HTR-8/SVneo (cell line): ENCODE data around the gene CALHM4.
A peak's percentile ranks its signal among the peaks of the same experiment; 100 is the strongest.
"Not testable (repeated sequence)": the region's sequence is repeated elsewhere in the genome, so short reads cannot be mapped to it uniquely, and the experiment has no call there.

Experiments
- DNase-seq: peaks from one replicate; pipeline ENCODE4 v3.0.0; 2011; ENCODE audit warnings: low spot score, mixed read lengths; ENCODE audit not compliant: insufficient read length
- FAIRE-seq: peaks from 2 replicates; lab custom pipeline; 2011; peaks lifted over from hg19 to GRCh38; lab: Jason Lieb, UNC

CALHM4 gene

DNA sequence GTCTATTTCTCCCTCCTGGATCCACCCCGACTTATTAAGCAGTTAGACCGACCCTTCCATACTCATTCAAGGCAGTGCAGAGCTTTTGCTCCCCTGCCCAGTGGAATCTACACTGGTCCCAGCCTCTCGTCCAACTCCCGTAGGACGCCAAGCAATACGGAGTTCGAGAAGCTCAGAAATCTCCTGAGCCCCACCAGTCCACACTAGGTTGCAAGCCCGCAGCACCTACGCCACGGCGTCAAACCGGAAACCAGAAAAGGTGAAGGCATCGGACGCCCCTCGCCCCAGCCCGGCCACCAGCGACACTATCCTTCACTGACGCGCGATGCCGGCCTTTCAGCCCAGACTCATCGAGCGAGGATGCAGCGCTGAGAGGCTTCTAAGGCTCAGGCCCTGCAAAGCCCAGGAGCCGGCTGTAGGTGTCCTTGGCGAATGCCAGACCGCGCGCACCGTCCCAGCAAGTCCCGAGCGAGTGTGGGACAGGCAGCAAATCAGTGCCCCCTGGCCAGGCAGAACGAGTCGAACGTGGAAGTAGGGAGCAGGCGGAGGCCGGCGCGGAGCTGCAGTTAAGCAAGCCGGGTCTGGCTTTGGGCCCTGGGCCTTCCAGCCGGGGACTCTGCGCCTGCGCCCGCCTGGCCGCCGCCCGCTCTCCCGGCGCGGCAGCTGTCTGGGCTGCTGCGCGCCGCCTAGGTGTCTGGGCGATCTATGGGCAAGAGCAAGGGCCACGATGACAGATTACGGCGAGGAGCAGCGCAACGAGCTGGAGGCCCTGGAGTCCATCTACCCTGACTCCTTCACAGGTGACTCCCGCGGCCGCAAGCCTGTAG lies 17.5 kb downstream of the CALHM4 start, which contains the start of gene RWDD1:
TSS of gene RWDD1 (plus strand) at position 649 of the 827 bp plus-strand sequence. CDS start at position 728, 79 bp downstream.
- FAIRE-seq, result peak; percentile 94

DNA sequence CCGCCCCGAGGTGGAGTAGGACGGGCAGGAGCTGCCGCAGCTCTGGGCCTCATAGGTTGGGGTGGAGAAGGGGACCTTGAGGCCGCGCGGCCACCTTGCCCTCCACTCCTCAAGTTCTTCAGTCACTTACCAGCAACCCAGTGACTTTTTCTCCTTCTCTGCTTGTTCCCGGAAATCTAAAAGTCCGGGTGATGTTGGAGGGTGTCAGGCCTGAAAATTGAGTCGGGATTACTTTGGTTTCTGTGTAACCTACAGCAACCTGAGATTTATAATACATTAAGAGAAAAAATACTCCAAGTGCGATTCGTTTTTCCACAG lies 18.1 kb downstream of the CALHM4 start:
- FAIRE-seq, result no peak
- DNase-seq, result no peak

More for the DNA sequence above, 17.5 kb downstream of the CALHM4 start, which contains the start of gene RWDD1:
- peak; percentile 95 for DNase-seq

DNA sequence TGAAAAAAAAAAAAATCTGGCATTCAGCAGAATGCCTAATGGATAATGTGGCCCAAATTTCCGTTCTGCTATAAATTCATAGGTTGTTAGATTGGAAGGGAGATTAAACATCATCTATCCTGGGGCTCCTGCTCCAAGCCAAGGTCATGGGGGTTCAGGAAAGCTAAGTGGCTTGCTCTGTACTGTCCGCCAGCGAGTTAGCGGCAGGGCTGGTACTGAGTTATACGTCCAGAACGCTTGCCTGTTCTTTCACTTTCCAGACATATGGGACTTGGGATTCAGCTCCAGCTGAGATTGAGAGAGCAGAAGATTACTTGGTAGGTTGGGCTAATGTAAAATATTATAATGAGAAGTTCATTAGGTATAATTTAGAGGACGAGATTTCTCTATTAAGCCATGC lies 18.6 kb downstream of the CALHM4 start:
- DNase-seq, result peak; percentile 20
- FAIRE-seq, result no peak

DNA sequence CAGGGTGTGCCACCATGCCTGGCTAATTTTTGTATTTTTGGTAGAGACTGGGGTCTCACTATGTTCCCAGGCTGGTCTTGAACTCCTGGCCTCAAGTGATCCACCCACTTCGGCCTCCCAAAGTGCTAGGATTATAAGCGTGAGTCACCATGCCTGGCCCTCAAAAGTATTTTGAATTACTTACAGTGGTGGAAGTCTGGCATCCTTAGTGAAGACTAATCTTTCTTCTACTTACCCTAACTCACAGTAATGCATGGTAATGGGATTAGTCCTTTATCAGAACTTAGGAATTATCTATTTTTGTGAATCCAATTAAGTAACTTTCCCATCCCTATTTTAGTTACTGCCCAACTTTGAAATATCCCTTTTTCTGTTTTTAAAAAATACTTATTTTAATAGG lies 21.7 kb downstream of the CALHM4 start:
- FAIRE-seq (no peak), DNase-seq (no peak)

DNA sequence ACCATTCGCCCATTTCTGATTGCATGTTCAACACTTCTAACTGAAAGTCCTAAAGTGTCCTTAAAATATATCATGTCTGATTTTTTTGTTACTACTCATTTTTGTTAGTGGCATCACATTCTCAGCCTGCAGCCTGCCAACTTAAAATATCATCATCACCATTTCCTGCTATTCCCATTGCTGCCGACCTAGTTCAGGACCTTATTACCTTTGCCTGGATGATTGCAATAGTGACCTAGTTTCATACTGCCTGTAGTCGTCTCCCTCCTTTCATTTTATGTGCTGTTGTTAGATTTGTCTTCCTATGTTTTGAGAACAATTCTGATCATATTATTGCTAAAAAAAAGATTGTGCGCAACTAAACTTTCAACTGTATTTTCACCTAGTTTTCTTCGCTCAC lies 23.9 kb downstream of the CALHM4 start:
- no peak for DNase-seq
- FAIRE-seq, result no peak

DNA sequence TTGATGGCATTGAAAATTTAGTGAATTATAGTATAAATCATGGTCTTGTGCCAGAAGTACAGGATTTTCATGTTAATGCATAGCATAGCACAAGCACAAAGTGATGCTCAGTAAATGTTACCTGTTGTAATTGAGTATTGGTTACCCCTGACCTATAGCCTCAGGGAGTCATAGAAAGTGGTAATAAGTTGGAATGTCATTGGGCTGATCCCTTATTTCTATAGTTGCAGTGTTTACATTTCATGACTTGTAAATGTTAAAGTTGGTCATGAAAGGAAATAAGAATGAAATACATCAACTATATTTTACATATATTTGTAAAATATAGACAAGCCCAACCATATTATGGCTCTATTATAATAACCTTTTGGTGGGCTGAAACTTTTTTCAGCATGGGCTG lies 24.8 kb downstream of the CALHM4 start:
- DNase-seq (no peak), FAIRE-seq (no peak)

DNA sequence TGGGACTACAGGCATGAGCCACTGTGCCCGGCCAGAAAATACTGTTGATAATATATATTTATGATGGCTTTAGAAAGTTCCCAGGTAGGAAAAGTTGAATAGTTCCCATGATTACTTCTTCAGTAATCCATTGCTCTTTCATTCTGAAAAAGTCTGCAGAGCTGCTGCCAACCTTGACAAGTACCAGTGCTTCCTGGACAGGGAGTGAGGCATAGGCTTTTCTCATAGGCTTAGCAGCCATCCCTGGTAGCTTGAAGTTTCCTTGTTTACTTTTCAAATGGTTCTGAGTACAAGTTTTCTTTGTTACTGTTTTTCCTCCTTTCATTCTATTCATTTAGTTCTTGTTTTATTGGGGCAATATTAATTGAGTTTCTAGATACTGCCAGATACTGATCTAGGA lies 25.6 kb downstream of the CALHM4 start:
- FAIRE-seq (no peak), DNase-seq (no peak)

DNA sequence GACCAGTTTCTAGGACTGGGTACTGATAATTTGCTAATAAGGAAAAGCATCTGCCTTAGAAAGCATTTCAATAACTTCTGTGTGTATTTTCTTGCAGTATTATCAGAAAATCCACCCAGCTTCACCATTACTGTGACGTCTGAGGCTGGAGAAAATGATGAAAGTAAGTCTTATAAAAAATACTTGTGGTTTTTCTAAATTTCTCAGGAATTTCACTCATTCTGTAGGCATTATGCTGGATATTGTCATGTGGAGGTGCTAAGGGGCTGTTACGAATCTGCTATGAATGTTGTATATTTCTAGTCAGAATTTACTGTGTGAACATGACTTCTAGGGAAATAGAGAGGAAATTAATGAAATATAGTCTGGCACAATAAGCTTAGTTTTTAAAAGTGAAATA lies 26.6 kb downstream of the CALHM4 start:
- DNase-seq (no peak), FAIRE-seq (no peak)

DNA sequence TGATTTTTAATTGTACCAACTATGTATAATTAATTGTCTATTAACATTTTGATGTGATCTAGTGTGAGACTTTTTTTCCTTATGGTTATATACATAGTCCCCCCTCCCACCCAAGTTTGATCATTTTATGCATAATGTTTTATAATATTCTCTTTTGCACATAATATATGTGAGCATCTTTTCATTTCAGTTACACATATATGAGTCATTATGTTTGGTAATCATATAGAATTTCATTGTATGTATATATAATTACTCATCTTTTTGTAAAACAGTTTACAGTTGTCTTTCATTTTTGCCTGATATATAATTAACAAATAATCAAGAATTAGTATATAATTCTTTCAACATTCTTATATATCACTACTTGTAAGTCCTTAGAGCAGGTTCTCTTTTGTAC lies 32.7 kb downstream of the CALHM4 start:
- FAIRE-seq, result no peak
- no peak for DNase-seq

DNA sequence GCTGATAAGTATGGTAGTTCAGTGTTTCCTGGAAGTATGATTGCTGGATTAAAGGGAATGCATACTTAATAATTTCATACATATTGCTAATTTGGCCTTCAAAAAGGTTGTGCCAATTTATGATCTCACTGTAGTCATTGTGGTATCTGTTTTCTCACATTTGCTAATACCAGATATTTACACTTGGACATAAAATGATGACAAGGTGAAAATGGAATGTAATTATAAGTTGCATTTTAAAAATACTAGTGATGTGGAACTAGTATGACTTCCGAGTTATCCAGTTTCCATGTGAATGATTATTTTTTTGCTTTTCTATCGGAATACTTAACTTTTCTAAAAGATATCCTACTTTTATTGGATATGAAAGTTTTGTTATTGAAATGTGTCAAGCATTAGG lies 33.2 kb downstream of the CALHM4 start:
- DNase-seq (no peak), FAIRE-seq (no peak)

DNA sequence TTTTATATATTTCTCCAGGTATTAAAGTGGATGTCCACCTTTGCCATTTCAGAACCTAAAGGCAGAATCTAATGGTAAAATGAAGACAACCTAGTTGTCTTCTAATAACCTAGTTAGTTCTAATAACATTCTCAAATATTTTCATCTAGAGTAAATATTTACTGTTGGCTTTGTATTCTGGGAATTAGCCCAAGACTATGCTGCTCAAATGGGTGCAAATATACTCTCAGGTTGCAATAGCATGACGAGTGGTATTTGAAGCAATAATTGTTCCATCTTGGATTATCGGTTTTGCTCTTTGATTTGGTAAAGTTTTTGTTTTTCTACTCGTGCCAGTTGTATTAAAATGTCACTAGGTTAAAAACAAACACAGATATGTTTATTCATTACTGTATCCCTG lies 41.7 kb downstream of the CALHM4 start:
- no peak for FAIRE-seq

DNA sequence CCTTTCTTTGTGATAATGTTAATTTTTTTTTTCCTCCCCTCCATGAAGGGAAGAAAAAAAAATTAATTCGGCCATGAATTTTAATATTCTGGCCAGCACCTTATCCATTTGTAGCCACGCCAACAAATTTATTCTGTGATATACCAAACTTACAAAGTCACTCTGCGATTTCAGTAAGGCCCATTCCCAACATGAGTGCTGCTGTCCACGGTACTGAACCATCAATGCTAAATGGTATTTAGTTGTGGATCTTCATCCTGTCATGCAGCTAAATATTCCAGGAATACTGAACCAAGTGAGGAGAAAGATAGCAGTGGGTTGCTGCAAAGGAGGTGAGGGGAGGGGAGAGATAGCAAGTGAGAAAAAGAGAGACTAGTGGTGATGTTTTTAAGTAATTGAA lies 43.3 kb downstream of the CALHM4 start:
- FAIRE-seq, result peak; percentile 36
- DNase-seq, result no peak

More for the DNA sequence above, 41.7 kb downstream of the CALHM4 start:
- no peak for DNase-seq

DNA sequence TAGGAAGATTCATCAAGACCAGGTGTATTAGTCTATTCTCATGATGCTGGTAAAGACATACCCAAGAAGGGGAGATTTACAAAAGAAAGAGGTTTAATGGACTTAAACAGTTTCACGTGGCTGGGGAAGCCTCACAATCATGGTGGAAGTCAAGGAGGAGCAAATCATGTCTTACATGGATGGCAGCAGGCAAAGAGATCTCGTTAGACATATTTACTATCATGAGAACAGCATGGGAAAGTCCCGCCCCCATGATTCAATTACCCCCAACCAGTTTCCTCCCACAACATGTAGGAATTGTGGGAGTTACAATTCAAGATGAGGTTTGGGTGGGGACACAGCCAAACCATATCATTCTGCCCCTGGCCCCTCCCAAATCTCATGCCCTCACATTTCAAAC lies 50.4 kb downstream of the CALHM4 start:
- DNase-seq, FAIRE-seq: not testable (repeated sequence)

DNA sequence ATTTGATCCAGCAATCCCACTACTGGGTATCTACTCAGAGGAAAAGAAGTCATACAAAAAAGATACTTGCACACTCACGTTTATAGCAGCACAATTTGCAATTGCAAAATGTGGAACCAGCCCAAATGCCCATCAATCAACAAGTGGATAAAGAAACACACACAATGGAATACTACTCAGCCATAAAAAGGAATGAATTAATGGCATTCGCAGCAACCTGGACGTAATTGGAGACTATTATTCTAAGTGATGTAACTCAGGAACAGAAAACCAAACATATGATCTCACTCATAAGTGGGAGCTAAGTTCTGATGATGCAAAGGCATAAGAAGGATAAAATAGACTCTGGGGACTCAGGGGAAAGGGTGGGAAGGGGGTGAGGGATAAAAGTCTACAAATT lies 51.3 kb downstream of the CALHM4 start:
- FAIRE-seq, DNase-seq: not testable (repeated sequence)

DNA sequence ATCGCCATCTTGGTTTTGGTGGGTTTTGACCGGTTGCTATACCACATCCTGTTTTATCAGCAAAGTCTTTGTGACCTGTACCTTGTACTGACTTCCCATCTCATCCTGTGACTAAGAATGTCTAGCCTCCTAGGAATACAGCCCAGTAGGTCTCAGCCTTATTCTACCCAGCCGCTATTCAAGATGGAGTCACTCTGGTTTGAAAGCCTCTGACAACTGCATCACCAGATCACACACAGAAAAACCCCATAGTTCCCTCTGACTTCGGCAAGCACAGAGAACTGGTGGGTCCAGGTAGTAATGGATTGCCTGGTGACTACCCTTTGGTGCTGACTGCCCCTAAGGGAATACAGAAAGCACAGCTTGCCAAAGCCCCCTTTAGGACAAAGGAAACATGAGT lies 52.4 kb downstream of the CALHM4 start:
- FAIRE-seq, result no peak
- no peak for DNase-seq
